CMK (cell line): Measurements from ENCODE around the gene CORO2A.

Source experiments
- DNase-seq: peaks from one replicate; pipeline ENCODE4 v3.0.0-alpha.2; 2010; ENCODE audit warnings: low read depth

Gene CORO2A

DNA sequence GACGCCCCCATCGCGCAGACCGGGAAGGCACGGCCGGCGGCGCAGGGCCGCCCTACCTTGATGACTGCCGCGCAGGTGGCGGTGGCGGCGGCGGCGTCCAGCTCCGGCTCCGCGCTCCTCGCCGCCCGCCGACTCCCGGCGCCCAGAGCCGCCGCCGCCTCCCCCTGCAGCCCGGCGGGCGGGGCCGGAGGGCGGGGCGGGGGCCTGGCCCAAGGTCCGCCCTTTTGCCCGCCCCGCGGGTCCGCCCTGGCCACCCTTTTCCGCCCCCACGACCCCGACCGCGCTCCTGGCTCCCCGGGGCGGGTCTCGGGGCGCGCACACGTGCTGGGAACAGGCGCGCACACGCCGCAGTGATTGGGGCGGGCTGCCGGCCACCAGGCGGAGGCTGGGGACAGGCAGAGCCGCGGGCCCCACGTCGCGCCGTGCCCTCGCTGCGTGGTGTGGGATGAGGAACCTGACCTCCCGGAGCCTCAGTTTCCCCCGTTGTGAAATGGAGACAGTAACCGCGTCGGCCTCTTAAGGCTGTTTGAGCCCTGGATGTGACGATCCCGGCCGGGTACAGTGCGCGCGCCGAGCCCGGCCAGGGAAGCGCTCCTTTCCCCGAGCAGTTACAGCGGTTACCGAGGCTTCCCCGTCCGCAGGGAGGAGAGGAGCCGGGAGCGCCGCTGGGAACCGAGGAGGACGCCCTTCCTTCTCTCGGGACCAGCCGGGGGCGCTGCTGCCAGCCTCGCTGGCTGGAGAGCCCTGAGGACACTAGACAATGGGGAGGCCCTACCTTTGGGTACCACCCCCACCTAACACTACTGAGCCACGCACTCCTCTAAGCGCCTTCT, at the start of gene CORO2A:
Gene CORO2A, minus strand, starts transcription at position 135 of the 833 bp plus-strand sequence. CDS start 34,977 bp downstream, outside the sequence.
- DNase-seq = no peak

GRCh38 chr9:98241357-98242300, 49.2 kb upstream of the CORO2A start:
- no peak for DNase-seq

- DNase-seq = peak; percentile 43
These were observed 48.0 kb upstream of the CORO2A start for GRCh38 chr9:98240475-98240874.

DNA sequence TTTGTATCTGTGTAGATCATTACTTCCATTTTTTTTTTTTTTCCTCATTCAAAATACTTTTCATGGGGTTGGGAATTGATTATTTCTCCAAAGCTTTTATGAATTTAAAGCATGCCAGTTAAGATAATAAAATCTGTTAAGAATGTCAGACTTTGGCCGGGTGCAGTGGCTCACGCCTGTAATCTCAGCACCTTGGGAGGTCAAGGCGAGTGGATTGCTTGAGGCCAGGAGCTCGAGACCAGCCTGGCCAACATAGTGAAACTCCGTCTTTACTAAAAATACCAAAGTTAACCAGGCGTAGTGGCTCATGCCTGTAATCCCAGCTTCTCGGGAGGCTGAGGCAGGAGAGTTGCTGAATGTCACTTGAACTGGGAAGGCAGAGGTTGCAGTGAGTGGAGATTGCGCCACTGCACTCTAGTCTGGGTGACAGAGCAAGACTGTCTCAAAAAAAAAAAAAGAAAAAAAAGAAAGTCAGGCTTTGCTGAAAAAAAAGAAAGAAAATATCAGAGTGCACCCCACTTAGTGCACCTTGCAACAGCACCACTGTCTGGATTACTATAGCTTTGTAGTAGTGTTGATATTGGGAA, 44.6 kb upstream of the CORO2A start:
- no peak for DNase-seq

GRCh38 chr9:98235126-98235525, 42.7 kb upstream of the CORO2A start:
- DNase-seq = no peak

GRCh38 chr9:98234245-98234825, 41.9 kb upstream of the CORO2A start:
- no peak for DNase-seq

- no peak for DNase-seq
These were observed 40.5 kb upstream of the CORO2A start for GRCh38 chr9:98232926-98233325.

DNA sequence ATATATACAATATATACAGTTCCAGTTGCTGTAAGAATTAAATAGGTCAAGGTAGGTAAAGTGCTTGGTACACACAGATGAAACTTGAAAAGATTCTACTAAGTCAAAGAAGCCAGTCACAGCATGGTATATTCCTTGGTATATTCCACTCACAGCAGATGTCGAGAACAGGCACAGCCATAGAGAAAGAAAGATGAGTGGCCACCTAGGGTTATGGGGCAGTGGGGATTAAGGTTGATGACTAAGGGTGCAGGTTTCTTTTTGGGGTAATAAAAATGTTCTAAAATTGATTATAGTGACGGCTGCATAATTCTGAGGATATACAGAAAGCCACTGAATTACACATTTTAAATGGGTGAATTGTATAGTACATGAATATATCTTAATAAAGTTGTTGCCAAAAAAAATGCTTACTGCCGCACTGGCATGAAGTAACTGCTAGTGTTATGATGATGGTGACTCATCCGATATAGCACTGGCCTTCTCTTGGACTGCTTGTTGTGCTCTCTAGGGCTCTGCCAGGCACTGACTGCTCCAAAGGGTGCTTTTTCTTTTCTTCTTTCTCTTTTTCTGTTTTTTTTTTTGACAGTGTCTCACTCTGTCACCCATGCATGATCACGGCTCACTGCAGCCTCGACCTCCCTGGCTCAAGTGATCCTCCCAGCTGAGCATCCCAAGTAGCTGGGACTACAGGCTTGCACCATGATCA, 39.5 kb upstream of the CORO2A start:
- DNase-seq = no peak

DNA sequence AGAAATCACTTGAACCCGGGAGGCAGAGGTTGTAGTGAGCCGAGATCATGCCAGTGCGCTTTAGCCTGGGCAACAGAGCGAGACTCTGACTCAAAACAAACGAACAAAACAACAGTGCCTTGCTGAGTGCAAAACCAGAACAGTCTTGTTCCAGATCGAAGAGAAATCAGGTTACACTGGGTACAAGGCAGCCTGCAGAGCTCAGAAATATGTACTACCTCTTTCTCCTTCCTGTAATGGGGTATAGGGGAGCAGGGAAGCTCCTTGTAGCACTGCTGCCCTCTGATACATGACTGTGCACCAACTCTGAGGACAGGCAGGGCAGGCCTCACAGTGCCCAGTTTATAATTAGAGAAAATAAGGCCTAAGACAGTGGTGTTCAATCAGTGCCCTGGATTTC, 38.4 kb upstream of the CORO2A start:
- DNase-seq = no peak

- DNase-seq = no peak
These were observed 37.9 kb upstream of the CORO2A start for GRCh38 chr9:98230304-98230703.

GRCh38 chr9:98229620-98230019, 37.2 kb upstream of the CORO2A start:
- DNase-seq = no peak

DNA sequence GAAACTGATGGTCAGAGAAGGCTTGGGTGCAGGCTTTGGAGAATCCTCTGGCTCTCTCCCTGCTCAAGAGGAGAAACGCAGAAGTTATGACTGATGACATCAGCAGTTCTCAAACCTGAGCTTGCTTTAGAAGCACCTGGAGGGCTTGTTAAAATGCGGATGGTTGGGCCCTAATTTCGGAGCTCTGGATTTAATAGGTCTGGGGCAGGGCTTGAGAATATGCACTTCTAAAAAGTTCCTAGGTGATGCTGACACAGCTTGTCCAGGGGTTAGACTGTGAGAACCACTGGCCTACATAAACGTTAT, 36.6 kb upstream of the CORO2A start:
- DNase-seq = no peak

GRCh38 chr9:98228392-98229089, 36.1 kb upstream of the CORO2A start:
- DNase-seq = no peak

- DNase-seq = no peak
These were observed 35.4 kb upstream of the CORO2A start for GRCh38 chr9:98227883-98228282.

- no peak for DNase-seq
These were observed 34.5 kb upstream of the CORO2A start for GRCh38 chr9:98226957-98227356.

- no peak for DNase-seq
These were observed 34.1 kb upstream of the CORO2A start for GRCh38 chr9:98226516-98226915.

DNA sequence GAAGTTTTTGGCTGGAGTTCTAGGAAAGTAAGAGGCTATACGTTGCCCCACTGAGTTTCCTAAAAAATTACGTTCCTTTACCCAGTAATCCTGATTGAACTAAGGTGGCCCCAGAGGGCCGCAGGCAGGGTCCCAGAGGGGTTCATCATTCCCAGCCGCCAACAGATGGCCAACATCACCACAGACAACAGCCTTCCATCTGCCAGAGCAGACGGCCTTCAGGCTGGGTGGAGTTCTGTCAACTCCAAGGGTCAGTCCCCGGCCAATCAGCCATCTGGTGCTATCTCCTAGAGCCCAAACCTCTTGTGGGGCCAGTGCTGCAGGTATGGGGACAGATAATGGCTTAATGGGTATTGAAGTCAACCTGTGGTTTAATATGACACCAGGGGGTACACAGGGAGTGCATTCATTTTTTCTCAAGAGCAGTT, 32.6 kb upstream of the CORO2A start:
- DNase-seq = no peak

GRCh38 chr9:98222885-98223691, 30.7 kb upstream of the CORO2A start:
- DNase-seq = no peak

DNA sequence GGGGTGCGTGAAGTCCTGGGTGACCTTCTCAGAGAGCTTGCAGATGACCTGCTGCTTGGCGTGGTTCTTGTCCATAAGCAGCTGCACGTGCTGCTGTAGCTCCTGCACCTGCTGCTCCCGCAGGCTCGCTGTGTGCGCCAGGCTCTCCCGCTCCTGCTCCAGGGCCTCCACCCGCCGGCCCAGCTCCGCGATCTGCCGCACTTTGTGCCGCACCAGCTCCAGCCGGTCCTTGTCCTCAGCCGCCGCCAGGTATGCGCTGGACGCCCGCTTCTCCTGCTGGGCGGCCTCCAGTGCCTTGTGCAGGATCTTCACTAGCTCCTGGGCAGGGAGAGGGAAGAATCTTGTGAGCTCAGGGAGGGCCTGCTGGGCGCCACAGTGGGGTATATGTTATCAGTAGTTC, 28.5 kb upstream of the CORO2A start:
- DNase-seq = no peak

- DNase-seq = no peak
These were observed 27.4 kb upstream of the CORO2A start for GRCh38 chr9:98219794-98220370.
